ENCODE results near the gene PHACTR1. TPM values are rescaled to one million over a fixed set of nuclear protein-coding genes. Genes with fewer than 3 reads are reported as not detected.

PHACTR1 gene
- total and polyA plus RNA-seq, 12 donors: 0.77 to 16.0 (median 3.5) TPM

DNA sequence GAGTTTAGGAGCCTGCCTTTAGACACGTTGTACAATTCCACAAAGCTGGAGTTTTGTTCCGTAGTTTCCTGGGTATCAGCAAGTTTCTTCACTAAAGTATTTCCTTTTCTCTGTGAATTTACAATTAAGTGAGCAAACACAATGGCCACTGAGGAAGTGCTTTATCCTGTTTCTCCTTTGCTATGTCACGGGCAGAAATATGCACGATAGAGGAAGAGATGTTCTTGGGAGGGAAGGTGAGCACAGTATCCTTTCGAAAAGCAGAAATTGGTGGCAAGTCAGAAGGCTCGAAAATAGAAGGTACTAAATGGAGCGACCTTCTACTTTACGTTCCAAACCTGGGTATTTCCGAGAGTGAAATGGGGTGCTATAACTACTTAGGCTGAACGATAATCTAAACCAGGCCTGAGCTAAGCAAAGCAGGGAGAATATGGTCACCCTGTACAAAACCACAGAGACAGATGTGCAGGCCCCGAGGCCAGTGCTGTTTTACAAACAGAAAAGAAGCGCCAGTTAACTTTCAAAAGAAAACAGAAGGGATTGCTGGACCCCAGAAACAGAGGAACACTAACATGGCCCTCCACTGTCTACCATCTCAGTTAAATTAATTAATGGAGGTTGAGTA, 352.1 kb downstream of the PHACTR1 start:
- no peaks in the 10 kb centered on the region for H3K9me3 ChIP-seq (replicated peaks in 1 of 3)
- no peak for TF ChIP-seq POLR2A (IDR thresholded peaks at IDR 0.05)
- TF ChIP-seq, protein P1, sequence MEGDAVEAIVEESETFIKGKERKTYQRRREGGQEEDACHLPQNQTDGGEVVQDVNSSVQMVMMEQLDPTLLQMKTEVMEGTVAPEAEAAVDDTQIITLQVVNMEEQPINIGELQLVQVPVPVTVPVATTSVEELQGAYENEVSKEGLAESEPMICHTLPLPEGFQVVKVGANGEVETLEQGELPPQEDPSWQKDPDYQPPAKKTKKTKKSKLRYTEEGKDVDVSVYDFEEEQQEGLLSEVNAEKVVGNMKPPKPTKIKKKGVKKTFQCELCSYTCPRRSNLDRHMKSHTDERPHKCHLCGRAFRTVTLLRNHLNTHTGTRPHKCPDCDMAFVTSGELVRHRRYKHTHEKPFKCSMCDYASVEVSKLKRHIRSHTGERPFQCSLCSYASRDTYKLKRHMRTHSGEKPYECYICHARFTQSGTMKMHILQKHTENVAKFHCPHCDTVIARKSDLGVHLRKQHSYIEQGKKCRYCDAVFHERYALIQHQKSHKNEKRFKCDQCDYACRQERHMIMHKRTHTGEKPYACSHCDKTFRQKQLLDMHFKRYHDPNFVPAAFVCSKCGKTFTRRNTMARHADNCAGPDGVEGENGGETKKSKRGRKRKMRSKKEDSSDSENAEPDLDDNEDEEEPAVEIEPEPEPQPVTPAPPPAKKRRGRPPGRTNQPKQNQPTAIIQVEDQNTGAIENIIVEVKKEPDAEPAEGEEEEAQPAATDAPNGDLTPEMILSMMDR (IDR thresholded peaks at IDR 0.05): no peak
- intact Hi-C loops (cut with DNase I): no loop called here
- H3K27me3 ChIP-seq: no peaks in the 10 kb centered on the region
- no peaks in the 10 kb centered on the region for H3K36me3 ChIP-seq (replicated peaks in 1 of 2)
- no peak overlapping the region for H3K4me3 ChIP-seq
- peak overlapping the region in 2 of 5 donors; percentile 5 to 12 for H3K27ac ChIP-seq
- no peaks in the 10 kb centered on the region for H3K4me1 ChIP-seq (replicated peaks in 1 of 2)
- no peak for DNase-seq
- 62 to 74% (median 65%) methylated on average over 12 of the region's 12 CpGs for WGBS, 4 donors

DNA sequence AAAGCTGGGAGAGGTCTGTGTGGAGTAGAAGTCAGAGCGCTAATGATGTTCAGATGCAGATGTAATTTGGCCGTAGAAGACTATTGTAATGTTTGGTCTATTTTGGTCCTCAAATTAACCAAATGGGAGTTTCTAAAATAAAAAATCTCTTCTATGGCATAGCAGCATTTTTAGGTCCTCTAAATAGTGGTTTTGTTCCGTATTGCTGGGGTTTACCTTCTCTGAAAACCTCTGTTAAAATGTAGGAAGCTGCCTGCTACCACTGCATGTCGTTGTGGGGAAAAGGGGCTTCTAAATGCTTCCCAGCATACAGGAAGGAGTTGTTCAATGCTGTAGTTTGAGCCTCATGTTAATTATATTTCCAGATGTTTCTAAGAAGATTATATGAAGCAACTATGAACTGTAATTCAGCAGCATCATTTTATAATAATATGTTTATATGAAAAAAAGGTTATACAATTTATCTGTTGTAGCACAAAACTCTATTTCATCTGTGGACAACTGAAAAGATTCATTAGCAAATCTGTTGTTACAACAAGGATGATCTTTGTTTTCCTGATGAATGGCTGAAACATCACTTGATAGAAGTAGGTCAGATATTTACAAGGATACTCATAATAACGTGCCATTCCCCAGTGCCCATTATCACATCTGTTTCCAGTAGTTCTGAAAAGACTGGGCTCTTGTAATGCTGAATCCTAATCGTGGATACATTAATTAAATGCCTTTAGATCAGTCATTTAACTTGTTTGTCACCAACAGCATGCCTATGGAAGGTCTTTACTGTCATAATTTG, 355.2 kb downstream of the PHACTR1 start:
- intact Hi-C loops (cut with DNase I): no loop called here
- WGBS, 4 donors: 58 to 65% (median 63%) methylated on average over 6 of the region's 6 CpGs

DNA sequence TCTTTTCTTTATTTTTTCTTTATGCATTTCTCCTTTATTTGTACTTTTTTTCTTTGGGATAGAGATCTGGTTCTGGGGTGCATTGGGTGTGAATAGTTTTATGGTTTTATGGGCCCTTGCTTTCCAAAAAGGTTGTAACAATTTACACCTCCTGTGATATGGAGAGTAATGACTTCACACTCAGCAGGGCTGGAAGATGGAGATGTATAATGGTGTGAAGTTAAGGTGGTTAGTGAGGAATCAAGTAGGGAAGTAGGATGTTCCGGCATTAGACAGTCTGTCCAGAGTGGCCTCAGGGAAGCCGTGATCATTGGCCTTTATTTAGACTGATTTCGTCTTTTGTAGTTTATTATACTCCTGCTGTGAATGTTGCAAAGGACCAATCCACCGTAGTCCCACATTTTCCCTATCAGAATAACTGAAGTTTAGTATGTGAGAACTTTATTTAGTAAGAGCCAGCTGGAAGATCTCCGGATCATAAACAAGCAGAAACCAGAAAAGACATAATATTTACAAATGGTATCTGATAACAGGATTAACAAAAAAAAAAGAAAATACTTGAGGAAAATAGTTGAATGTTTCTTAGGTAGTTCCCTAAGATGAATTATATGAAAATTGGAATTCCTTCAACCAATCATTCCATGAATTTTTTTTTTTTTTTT, 356.2 kb downstream of the PHACTR1 start:
- Histone ChIP-seq H3K36me3 (replicated peaks in 1 of 2) (no peaks in the 10 kb centered on the region), H3K4me3 (no peak overlapping the region), H3K9me3 (replicated peaks in 1 of 3) (no peaks in the 10 kb centered on the region), H3K27me3 (no peaks in the 10 kb centered on the region), H3K27ac (no peak overlapping the region), H3K4me1 (replicated peaks in 1 of 2) (no peaks in the 10 kb centered on the region)
- intact Hi-C loops (cut with DNase I): no loop called here
- no peak for DNase-seq
- 82 to 83% (median 83%) methylated on average over 5 of the region's 5 CpGs for WGBS, 4 donors
- TF ChIP-seq, protein P1 (IDR thresholded peaks at IDR 0.05): no peak
- no peak for TF ChIP-seq POLR2A (IDR thresholded peaks at IDR 0.05)

More for the DNA sequence above, 355.2 kb downstream of the PHACTR1 start:
- Histone ChIP-seq H3K27ac (no peak overlapping the region), H3K4me1 (replicated peaks in 1 of 2) (no peaks in the 10 kb centered on the region), H3K4me3 (no peak overlapping the region), H3K36me3 (replicated peaks in 1 of 2) (no peaks in the 10 kb centered on the region), H3K27me3 (no peaks in the 10 kb centered on the region), H3K9me3 (replicated peaks in 1 of 3) (no peaks in the 10 kb centered on the region)
- no peak for TF ChIP-seq POLR2A (IDR thresholded peaks at IDR 0.05)
- TF ChIP-seq, protein P1 (IDR thresholded peaks at IDR 0.05): no peak
- no peak for DNase-seq

DNA sequence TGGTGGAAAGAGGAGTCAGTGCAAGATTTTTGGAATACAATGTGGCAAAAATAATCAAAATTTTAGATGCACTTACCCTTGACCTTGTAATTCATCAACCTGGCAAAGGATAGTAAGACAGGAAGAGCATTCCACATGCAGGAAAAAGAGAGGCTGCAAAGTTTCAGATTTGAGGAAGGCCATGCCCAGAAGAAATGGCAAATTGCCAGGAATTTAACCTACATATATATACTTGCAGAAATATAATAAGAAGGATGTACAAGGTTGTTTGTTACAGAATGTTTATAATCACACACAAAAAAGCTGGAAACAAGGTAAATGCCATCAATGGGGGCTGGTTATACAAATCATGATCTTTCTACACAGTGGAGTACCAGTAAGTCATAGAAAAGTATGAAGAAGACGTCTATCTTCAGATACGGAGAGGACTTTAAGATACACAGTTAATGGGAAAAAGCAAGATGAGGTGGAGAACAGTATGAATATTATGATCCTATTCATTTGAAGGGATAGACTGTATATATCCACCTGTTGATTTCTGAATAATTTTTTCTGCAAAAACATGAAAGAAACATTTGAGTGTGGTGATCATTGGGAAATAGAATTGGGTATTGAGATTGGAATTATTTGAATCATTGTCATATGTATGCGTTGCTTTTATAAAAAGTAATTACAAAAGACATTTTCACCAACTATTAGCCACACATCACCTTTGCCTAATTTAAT, 358.0 kb downstream of the PHACTR1 start:
- intact Hi-C loops (cut with DNase I): no loop called here
- TF ChIP-seq POLR2A (IDR thresholded peaks at IDR 0.05): no peak
- TF ChIP-seq, protein P1 (IDR thresholded peaks at IDR 0.05): no peak
- no peak for DNase-seq
- no peaks in the 10 kb centered on the region for H3K36me3 ChIP-seq (replicated peaks in 1 of 2)
- H3K27me3 ChIP-seq: no peaks in the 10 kb centered on the region
- no peak overlapping the region for H3K4me3 ChIP-seq
- H3K27ac ChIP-seq: no peak overlapping the region
- no peaks in the 10 kb centered on the region for H3K4me1 ChIP-seq (replicated peaks in 1 of 2)
- WGBS, 4 donors: 81 to 89% (median 83%) methylated on average over 3 of the region's 3 CpGs
- H3K9me3 ChIP-seq (replicated peaks in 1 of 3): no peaks in the 10 kb centered on the region
